DLD1 (cell line): ENCODE data around the gene SNED1.

ENCODE experiments used
- in situ Hi-C: cut with HindIII; loops from 2 replicates; pipeline ENCODE4 v1.10.0; 2017; ENCODE audit warnings: low sequenced_read_pairs

Gene SNED1

DNA sequence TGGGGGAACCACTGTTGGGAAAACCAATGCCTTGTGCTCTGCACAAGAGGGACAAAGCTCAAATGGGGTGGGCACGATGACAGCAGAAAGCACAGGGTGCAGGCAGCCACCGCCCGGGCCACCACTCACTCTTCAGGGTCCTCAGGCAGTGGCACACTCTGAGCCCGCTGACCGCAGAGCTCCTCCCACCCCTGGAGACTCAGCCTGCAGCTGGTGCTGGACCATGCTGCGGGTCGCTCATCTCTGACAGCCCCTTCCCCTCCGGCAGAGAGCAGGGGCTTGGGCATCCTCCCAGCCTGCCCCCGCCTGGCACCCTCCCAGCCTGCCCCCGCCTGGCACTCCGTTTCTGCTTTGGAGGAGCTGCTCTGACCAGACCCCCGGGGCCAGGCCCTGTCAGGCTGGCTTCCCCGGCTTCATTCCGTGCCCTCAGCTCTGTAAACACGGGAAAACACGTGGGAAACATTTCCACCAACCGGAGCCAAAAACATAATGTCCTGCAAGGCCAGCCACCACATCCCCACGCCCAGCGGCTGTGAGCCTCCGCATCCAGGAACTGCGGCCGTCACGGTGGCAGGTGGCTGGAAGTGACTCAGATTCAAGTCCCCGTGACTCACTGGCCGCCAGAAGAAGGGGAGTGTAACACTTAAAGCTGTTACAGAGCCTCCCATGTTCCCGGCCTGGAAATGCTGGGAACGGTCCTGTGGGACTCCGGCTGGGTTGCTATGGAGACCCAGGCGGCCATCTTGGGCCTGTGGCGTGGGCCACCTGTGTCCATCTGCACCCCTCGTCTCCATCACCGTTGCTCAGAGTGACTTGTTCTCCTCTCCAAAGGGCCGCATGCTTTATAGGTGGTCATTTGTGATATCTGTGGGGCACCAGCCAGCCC is 6.8 kb upstream of the SNED1 start:
- in situ Hi-C loops = no loop called here

DNA sequence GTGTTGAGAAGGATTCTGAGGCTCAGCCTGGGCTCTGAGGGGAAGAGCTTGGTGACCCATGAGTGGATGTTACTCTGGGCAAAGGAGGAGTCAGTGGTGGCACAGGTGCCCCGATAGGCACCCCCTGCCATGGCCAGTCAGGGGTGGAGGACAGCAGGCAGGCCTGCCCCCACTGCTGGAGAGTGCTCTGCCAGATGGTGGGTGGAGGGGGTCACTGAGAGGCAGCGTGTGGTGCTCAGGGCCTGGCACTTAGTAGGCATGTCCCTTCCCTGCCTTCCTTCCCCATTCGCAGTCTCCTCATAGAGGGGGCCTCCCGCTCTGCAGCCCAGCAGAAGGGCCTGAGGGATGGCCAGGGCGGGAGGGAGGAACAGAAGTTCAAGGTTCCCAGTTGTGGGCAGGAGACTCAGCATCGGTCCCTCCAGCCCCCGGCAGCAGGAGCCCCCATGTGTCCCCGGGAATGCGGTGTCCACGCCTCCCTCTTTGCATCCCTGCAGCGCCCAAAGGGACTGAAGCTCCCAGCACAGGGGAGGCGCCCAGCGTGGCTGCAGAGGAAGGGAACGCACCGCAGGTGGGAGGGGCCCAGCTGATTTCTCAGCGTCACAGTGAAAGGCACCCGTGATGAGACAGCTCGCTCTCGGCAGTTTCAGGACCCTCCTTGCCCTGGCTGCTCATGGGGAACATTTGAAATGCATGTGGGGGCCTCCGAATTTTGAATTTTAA is 5.7 kb upstream of the SNED1 start:
- in situ Hi-C loops = no loop called here

DNA sequence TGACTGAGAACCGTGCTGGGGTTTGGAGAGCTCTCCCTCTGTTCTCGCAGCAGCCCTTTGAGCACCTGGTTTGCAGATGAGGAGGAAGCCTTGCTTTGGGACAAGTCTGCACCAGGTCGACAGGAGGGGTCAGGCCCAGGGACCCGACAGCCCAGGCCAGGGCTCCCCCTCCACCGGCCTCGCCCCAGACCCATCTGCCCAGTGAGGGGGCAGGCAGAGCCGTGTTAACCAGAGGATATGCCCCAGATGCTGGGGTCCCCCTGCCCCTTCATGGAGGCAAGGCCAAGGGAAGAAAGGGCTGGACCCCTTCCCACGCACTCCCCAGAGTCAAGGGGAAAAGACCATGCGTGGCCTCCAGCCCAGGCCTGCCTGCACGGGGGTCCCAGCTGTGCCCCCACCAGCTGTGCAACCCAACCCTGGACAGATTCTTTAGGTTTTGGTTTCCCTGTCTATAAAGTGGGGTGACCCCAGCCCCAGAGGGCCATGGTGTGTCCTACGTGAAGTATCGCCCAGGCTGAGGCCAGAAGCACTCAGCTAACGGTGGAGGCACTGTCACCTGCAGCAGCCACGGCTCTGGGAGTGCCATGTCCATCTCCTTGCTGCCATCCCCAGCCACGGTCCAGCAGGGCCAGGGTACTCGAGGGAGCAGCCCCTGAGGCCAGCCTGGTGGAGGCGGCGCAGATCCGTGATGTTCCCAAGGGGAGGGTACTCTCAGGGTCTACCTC is 4.8 kb upstream of the SNED1 start:
- in situ Hi-C loops = no loop called here

DNA sequence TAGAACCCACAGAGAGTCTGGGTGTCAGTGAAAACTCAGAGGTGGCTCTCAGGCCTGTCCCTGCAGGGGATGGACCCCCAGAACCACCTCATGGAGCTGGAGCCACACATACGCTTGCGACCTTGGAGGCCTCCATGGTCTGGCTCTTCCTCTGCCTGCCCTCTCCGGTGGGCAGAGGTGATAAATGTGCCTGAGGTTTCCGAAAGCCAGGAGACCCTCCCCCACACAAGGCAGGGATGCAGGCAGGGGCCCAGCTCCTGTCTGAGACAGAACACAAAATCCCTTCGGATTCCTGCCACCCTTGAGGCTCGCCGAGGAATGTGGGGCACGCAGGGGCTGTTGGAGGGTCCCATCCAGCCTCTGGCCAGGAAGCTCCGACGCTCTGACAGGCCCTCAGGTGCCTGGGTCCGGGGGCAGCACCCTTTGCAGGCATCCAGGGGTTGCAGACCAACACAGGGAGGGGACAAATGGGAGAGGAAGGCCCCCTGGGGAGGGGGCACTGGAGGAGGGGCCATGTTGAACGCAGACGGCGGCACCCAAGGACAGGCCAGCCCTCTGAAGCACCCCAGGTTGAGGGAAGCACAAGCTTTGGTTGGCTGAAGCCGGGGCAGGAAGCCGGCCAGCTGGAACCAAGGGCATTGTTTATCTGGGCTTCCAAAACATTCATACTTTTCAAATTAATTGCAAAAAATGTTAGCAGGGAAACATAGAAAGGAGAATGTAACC is 4.1 kb upstream of the SNED1 start:
- in situ Hi-C loops = no loop called here

DNA sequence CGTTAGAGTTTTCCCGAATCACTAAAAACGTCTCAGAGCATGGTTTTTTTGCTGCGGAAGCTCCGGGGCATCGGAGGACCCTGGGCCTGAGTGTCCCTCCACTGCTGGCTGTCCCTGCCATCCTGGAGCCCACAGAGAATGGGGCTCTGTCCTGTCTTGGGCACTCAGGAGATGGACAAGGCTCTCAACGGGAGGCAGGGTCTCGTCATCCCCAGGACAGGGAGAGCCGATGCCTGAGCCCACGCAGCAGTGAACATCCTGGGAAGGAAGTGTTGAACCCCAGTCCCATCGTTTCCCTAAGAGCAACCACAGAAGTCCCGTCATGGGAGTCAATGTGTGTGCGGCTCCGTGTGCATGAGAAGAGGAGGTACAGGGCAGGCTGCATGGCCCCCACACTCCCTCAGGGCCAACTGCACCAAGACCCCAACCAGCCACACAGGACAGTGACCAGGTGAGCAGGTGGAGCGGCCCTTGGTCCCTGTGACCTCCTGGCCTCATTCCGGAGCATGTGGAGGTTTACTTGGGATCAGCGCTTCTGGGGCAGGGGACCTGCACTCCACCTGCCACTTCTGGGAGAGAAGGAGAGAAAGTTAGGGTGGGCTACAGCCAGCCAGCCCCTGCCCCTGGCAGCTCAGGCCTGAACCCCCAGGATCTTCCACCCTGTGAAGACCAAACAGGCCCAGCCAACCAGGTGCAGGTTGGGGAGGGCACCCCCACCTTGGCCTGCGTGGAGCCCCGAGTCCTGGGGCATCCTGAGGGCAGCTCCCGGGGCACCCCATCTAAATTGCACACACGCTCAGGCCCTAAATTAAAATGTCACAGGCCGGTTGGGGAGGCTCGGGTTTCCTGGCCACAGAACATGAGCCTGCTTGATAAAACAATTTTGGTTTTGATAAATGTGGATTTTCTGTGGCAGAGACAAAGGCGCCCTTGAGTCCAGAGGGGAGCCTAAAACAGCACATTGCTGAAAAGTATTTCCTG is 3.1 kb upstream of the SNED1 start:
- in situ Hi-C loops = no loop called here

DNA sequence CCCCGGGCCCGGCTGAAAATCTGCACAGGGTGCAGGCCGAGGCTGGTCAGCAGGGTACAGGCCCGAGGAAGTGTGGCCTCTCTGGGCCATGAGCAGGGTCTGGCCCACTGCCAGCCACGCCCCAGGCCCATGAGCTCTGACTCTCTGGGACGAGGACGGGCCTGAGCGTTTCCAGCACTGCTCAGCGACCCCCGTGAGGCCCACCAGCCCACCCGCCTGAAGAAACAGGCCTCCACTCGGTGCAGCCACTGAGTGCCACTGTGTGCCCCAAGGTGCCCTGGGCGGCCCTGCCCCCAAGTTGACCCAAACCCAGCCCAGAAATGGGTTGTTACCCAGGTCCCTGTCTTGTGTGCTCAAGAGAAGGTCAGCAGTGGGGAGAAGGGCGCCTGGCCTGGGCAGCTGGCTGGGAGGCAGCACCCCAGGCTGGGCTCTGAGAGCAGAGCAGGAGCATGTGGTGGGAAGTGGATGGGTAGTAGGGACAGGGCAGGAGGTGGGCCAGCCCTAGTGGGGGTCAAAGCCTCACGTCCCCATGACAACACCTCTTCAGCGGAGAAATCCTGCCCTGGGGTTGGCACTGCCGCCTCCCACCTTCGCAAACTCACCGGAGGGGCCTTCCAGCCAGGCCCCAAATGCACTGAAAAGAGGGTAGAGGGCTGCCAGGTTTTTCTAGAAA is 2.1 kb upstream of the SNED1 start:
- in situ Hi-C loops = no loop called here

DNA sequence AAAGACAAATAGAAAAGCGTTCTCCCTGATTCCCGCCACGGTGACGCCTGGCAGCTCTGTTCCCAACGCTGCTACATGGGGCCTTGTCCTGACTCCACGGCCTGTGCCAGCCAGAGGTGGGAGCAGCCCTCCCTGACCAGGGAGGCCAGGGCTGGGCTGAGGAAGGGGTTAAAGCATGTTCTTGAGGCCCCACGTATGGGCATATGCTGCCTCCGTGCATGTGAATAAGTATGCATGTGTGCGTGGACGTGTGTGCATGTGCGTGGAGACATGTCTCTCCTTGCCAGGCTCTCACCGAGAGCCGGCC is 1.6 kb upstream of the SNED1 start:
- in situ Hi-C loops = no loop called here

DNA sequence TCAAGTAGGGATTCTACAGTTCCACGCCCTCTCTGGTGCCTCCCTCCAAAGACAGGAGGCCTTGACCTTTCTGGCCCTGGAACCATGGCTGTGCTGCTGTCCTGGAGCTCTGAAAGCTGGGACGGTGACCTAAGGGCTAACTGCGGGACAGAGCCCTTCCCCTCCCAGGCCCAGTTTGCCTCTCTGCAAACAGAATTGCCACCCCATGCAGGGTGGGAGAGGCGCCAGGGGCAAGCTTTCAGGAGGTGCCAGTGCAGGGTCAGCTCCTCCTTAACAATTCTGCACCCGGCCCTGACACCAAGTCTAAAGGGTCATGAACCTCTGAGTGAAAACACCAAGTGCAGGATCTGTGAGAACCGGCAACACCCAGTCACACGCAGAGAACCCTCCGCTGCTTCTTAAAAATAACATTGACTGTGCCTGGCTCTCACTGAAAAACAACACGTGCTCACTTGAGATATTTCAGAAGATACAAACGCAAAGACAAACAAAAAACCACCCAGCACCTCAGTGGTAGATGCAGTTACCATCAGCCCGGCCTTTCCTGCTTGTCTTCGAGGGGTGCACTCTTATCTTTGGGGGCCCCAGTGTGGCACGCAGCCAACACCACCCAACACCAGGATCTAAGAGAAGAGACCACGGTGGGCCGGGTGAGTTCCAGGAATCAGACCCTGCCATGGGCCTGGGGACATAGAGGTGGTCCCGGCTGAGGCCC is 1.1 kb upstream of the SNED1 start:
- in situ Hi-C loops = no loop called here

DNA sequence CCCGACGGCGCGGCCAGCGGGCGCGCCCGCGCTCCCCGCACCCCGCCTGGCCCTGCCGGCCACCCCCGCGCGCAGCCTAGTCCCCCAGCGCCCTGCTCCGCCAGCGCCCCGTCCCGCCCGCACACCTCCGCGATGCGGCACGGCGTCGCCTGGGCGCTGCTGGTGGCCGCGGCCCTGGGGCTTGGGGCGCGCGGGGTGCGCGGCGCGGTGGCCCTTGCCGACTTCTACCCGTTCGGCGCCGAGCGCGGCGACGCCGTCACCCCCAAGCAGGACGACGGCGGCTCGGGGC is 232 bp downstream of the SNED1 start:
- in situ Hi-C loops = no loop called here

DNA sequence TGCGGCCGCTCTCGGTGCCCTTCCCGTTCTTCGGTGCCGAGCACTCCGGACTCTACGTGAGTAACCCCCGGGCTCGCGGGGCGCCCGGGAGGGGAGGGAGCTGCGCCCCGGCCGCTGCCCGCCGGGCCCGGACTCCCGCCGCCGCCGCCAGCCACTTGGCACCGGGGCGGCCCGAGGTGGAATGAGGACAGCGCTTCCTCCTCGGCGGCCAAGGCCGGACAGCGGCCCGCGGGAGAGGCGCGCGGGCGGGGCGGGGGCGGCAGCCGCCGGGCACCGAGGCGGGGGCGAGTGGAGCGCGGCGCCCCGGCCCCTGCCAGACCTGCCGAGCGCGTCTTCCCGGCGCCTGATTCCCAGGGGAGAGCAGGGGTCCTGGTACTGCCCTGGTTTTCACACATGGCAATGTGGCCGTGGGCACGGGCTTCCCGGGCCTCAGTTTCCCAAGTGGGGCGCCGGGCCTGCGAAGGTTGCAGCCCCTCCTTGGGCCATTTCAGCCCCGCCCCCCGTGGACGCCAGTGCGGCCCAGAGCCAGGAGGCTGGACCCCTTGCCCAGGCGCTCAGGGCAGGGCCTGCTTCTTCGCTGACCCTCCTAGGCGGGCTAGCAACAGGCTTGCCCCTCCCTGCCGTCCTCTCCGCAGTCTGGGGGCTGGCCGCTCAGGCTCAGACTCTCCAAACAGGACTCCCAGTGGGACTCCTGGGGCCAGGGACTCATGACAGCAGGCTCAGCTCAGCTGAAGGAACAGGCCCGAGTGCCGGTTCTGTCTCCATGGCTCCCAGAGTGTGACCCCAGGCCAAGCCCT is 775 bp downstream of the SNED1 start:
- in situ Hi-C loops = no loop called here

DNA sequence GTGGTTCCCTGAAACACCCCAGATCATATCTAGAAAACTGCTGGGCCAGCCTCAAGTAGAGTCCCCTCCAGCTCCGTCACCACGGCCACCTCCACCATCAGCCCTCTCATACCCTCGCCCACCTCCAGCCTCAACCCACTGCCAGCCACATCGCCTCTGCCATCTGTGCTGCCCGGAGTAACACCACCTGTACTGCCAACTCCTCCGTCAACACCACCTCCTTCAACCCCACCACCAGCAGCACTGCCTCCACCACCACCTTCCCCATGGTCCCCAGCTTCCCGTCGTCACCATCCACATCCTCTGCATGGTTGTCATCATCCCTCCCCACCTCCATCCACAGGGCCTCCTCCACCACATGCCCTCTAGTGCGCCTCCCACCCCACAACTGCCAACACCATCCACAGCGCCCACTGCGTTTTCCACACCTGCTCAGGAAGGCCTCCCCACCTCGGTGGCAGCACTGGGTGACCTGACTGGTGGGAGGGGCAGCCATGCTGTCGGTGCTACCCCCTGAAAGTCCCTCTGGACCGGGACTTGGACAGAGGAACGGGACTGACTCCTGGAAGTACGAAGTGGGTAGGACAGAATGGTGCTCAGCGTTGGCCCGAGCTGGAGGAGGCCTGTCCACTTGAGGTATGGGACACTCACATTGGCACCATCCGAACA is 1.6 kb downstream of the SNED1 start:
- in situ Hi-C loops = no loop called here

DNA sequence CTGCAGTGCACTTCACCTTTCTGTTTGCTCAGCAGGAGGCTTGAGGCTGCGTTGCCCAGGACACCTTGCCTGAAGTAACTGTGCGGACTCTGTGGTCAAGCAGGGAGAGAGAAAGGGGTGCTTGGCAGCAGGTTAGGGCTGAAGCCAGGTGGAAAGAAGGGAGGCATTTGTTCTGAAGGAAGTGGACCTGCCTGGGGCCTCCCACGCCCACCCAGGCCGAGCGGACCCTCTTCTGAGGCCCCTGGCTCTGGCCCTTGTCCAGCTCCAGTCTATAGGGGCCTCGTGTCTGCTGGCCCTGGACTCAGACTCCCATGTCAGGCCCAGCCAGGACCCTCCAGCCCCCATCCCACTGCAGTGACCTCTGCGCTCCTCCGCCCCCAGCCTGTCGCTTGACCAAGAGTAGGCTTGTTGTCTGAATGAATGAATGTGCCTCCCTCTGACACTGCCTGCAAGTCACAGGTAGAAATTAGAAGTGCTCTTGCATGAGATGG is 2.5 kb downstream of the SNED1 start:
- in situ Hi-C loops = no loop called here

DNA sequence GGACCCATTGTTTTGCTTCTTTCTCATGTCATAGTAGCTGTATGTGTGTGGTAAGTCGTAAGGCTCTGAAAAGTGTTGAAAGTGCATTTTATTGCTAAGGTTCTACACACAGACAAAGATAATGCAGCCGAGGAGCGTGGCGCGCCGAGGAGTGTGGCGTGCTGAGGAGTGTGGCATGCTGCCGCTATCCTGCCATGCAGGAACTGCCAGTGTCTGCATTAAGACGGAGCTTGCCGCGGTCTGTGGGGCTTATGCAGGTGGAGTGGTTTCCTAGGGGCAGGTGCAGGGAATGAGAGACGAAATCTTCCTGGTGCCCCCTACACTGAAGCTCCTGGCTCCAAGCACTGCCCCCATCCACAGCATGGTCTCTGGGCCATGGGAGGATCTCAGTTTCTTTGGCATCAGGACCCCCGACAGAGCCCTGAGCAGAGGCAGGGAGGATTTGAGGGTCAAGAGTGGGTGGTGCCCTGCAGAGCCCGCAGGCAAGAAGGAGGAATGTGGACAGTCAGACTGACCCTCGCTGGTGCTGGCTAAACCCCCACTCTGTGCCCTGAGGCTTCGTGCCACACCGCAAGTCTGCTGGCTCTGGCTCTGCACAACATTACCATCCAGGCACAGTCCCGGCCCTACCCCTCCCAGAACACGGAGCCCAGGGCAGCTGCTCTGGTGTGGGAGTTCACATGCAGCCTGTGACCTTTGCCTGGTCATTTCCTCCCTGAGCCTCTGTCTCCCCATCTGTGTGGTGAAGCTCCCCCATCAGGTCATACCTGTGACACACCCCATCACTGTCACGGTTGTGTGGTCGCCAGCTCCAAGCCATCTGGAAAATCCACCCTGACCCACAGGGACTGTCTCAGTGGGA is 3.2 kb downstream of the SNED1 start:
- in situ Hi-C loops = no loop called here

DNA sequence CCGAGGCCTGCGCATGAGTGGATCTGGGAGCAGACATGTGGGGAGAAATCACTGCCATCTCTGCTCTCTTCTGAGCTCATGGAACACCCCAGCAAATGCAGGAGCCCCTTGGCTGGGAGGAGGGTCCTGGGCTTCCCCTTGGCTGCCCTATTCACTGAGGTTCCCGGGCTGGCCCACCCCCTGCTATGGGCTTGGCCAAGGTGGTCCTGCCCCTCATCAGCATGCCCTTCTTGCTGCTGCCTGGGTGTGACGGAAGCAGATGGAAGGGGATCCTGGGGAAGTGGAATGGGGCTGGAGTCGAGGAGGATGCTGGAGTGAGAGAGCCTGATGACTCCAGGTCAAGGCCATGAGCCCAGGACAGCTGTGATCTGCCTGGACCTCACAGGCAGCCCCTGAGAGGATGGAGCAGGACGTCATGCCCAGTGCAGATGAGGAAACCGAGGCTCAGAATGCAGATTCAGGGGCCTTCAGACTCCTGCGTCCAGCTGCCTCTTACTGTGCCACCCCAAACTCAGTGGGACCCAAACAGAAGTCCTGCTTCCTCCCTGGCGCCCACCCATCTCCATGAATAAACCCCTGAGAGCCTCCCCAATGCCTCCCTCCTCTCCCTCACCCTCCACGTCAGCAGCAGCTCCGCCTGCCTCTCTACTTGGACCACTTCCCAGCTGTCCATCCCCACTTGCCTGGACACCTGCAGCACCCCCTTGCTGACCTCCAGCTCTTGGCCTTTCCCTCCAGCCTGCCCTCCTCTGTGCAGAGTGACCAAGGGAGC is 4.0 kb downstream of the SNED1 start:
- in situ Hi-C loops = no loop called here

DNA sequence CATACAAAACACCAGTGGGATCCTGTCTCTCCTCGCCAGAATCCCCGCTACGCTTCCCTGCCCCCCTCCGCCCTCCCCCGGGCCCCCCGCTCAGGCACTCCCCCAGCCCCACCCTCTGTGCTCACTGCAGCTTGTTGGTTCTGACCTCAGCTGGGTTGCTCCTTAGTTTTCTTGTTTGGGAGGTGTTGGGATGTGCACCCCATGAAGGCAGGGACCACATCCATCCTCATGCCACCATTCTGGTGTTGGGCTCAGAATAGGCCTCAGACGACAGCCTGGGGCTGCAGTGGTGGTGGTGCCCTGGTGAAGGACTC is 4.6 kb downstream of the SNED1 start:
- in situ Hi-C loops = no loop called here

DNA sequence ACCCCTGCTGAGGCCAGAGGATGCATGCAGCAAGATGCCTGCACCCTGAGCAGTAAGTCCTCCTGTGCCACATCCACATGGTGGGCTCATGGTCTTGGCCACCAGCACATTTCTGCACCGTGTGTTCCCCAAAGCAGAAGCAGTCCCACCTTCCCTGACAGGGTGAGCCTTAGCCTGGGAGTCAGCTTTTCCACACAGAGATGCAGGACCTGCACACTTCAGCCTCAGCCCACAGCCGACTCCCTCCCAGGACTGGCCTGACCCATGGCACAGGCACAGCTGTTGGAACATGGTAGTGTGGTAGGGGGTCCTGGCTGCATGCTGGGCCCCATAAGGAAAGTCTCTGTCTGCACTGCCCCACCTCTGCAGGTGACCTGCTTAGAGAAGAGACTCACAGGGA is 5.0 kb downstream of the SNED1 start:
- in situ Hi-C loops = no loop called here
